ENCODE measurements around the gene USH2A.

USH2A gene

DNA sequence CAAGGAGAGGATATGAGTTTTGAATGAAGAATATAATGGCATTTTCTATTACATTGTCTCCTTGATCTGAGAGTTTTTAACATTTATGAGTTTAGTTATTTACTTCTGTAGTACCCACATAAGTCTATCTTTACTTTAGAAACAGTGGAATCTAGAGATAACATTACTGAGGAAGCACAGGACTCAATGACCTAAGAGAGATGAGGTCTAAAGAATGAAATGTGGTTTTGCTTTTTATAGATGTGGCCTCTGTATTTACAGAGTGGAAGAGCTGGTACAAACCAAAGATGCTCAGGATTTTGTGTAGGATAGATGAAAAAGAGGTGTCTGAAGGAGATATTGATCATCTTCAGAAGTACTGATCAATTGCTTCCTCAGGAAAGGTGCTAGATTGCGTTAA lies 678.8 kb downstream of the USH2A start:
- H3K18ac ChIP-seq (ENCODE audit: low read length) = no peak overlapping the region
- H2AFZ ChIP-seq (ENCODE audit: low read length) = no peak overlapping the region
- no peak overlapping the region for H3K23ac ChIP-seq (ENCODE audit: low read depth, low read length, poor library complexity)
- H3K79me1 ChIP-seq (ENCODE audit: low read depth, low read length) = peaks cover 2% of the 10 kb centered on the region
- H2BK120ac ChIP-seq (ENCODE audit: low read depth, low read length) = no peak overlapping the region
- H3K27ac ChIP-seq (replicated peaks; ENCODE audit: low read length) = no peak overlapping the region
- H2BK15ac ChIP-seq (ENCODE audit: low read length) = no peak overlapping the region
- no peaks in the 10 kb centered on the region for H3K4me1 ChIP-seq (ENCODE audit: control insufficient read depth in 2 of 2, insufficient read depth in 1 of 2, low read depth in 1 of 2, low read length in 2 of 2)
- no peak overlapping the region for H4K8ac ChIP-seq (ENCODE audit: low read depth, low read length)
- H3K4ac ChIP-seq (ENCODE audit: low read length) = no peak overlapping the region
- WGBS, 2 donors (ENCODE audit: extremely low coverage in 2 of 2, insufficient read length in 2 of 2, insufficient replicate concordance in 1 of 2) = no CpG with 5 or more reads among the region's 1 CpG
- no peaks in the 10 kb centered on the region for H3K27me3 ChIP-seq (ENCODE audit: control insufficient read depth in 3 of 3, insufficient read depth in 3 of 3, low read depth in 1 of 3, low read length in 3 of 3)
- no peak overlapping the region for H4K91ac ChIP-seq (ENCODE audit: low read depth, low read length, poor library complexity)
- H3K36me3 ChIP-seq (replicated peaks in 1 of 2; ENCODE audit: control insufficient read depth in 2 of 2, insufficient read depth in 2 of 2, low read length in 2 of 2) = no peaks in the 10 kb centered on the region
- H3K4me3 ChIP-seq (ENCODE audit: low read length in 2 of 2) = no peak overlapping the region
- H2BK5ac ChIP-seq (ENCODE audit: low read length) = no peak overlapping the region
- H3K9me3 ChIP-seq (replicated peaks in 1 of 2; ENCODE audit: control insufficient read depth in 2 of 2, insufficient read depth in 1 of 2, low read depth in 1 of 2, low read length in 2 of 2) = no peaks in the 10 kb centered on the region
- DNase-seq (ENCODE audit: low spot score) = no peak
- no peak overlapping the region for H2AK5ac ChIP-seq (ENCODE audit: low read depth, low read length)
- H2BK12ac ChIP-seq (ENCODE audit: low read length) = no peak overlapping the region
- H3K9ac ChIP-seq (ENCODE audit: low read depth, low read length, poor library complexity) = no peak overlapping the region
- no peak overlapping the region for H3K4me2 ChIP-seq (ENCODE audit: insufficient read depth, low read length, poor library complexity, severe bottlenecking)
- no peak overlapping the region for H3K14ac ChIP-seq (ENCODE audit: low read length)

- Histone ChIP-seq H3K27ac (replicated peaks; ENCODE audit: low read length) (no peak overlapping the region), H3K36me3 (replicated peaks in 1 of 2; ENCODE audit: control insufficient read depth in 2 of 2, insufficient read depth in 2 of 2, low read length in 2 of 2) (no peaks in the 10 kb centered on the region), H4K91ac (ENCODE audit: low read depth, low read length, poor library complexity) (no peak overlapping the region), H2AK5ac (ENCODE audit: low read depth, low read length) (no peak overlapping the region), H2BK5ac (ENCODE audit: low read length) (no peak overlapping the region), H4K8ac (ENCODE audit: low read depth, low read length) (no peak overlapping the region), H3K4ac (ENCODE audit: low read length) (no peak overlapping the region), H2BK120ac (ENCODE audit: low read depth, low read length) (no peak overlapping the region), H3K23ac (ENCODE audit: low read depth, low read length, poor library complexity) (no peak overlapping the region), H3K9me3 (replicated peaks in 1 of 2; ENCODE audit: control insufficient read depth in 2 of 2, insufficient read depth in 1 of 2, low read depth in 1 of 2, low read length in 2 of 2) (no peaks in the 10 kb centered on the region), H3K4me1 (ENCODE audit: control insufficient read depth in 2 of 2, insufficient read depth in 1 of 2, low read depth in 1 of 2, low read length in 2 of 2) (no peaks in the 10 kb centered on the region), H3K79me1 (ENCODE audit: low read depth, low read length) (peaks cover 2% of the 10 kb centered on the region), H2AFZ (ENCODE audit: low read length) (no peak overlapping the region), H3K14ac (ENCODE audit: low read length) (no peak overlapping the region), H2BK12ac (ENCODE audit: low read length) (no peak overlapping the region), H3K4me2 (ENCODE audit: insufficient read depth, low read length, poor library complexity, severe bottlenecking) (no peak overlapping the region), H3K27me3 (ENCODE audit: control insufficient read depth in 3 of 3, insufficient read depth in 3 of 3, low read depth in 1 of 3, low read length in 3 of 3) (no peaks in the 10 kb centered on the region), H2BK15ac (ENCODE audit: low read length) (no peak overlapping the region), H3K4me3 (ENCODE audit: low read length in 2 of 2) (no peak overlapping the region), H3K9ac (ENCODE audit: low read depth, low read length, poor library complexity) (no peak overlapping the region), H3K18ac (ENCODE audit: low read length) (no peak overlapping the region)
- DNase-seq (ENCODE audit: low spot score) = no peak
- no CpG with 5 or more reads among the region's 3 CpGs for WGBS, 2 donors (ENCODE audit: extremely low coverage in 2 of 2, insufficient read length in 2 of 2, insufficient replicate concordance in 1 of 2)
Observed at GRCh38 chr1:215739025-215739424, 684.2 kb downstream of the USH2A start.

- no peak overlapping the region for H4K8ac ChIP-seq (ENCODE audit: low read depth, low read length)
- H3K27me3 ChIP-seq (ENCODE audit: control insufficient read depth in 3 of 3, insufficient read depth in 3 of 3, low read depth in 1 of 3, low read length in 3 of 3) = peaks cover 0 to 3% (median 0%) of the 10 kb centered on the region in 3 experiments
- H2AK5ac ChIP-seq (ENCODE audit: low read depth, low read length) = no peak overlapping the region
- no peaks in the 10 kb centered on the region for H3K9me3 ChIP-seq (replicated peaks in 1 of 2; ENCODE audit: control insufficient read depth in 2 of 2, insufficient read depth in 1 of 2, low read depth in 1 of 2, low read length in 2 of 2)
- no peak overlapping the region for H3K14ac ChIP-seq (ENCODE audit: low read length)
- H2BK120ac ChIP-seq (ENCODE audit: low read depth, low read length) = no peak overlapping the region
- H3K18ac ChIP-seq (ENCODE audit: low read length) = no peak overlapping the region
- no peaks in the 10 kb centered on the region for H3K4me1 ChIP-seq (ENCODE audit: control insufficient read depth in 2 of 2, insufficient read depth in 1 of 2, low read depth in 1 of 2, low read length in 2 of 2)
- no peak overlapping the region for H3K23ac ChIP-seq (ENCODE audit: low read depth, low read length, poor library complexity)
- H3K4ac ChIP-seq (ENCODE audit: low read length) = no peak overlapping the region
- H2BK5ac ChIP-seq (ENCODE audit: low read length) = no peak overlapping the region
- H2BK15ac ChIP-seq (ENCODE audit: low read length) = no peak overlapping the region
- H3K79me1 ChIP-seq (ENCODE audit: low read depth, low read length) = no peaks in the 10 kb centered on the region
- no peak overlapping the region for H3K27ac ChIP-seq (replicated peaks; ENCODE audit: low read length)
- no peaks in the 10 kb centered on the region for H3K36me3 ChIP-seq (replicated peaks in 1 of 2; ENCODE audit: control insufficient read depth in 2 of 2, insufficient read depth in 2 of 2, low read length in 2 of 2)
- H2AFZ ChIP-seq (ENCODE audit: low read length) = no peak overlapping the region
- no peak overlapping the region for H4K91ac ChIP-seq (ENCODE audit: low read depth, low read length, poor library complexity)
- H3K4me3 ChIP-seq (ENCODE audit: low read length in 2 of 2) = no peak overlapping the region
- DNase-seq (ENCODE audit: low spot score) = no peak
- no peak overlapping the region for H3K4me2 ChIP-seq (ENCODE audit: insufficient read depth, low read length, poor library complexity, severe bottlenecking)
- no peak overlapping the region for H3K9ac ChIP-seq (ENCODE audit: low read depth, low read length, poor library complexity)
- no peak overlapping the region for H2BK12ac ChIP-seq (ENCODE audit: low read length)
Observed at GRCh38 chr1:215731699-215732098, 691.5 kb downstream of the USH2A start.

- H3K27ac ChIP-seq (replicated peaks; ENCODE audit: low read length) = no peak overlapping the region
- no peaks in the 10 kb centered on the region for H3K36me3 ChIP-seq (replicated peaks in 1 of 2; ENCODE audit: control insufficient read depth in 2 of 2, insufficient read depth in 2 of 2, low read length in 2 of 2)
- no peaks in the 10 kb centered on the region for H3K4me1 ChIP-seq (ENCODE audit: control insufficient read depth in 2 of 2, insufficient read depth in 1 of 2, low read depth in 1 of 2, low read length in 2 of 2)
- no peak overlapping the region for H2BK15ac ChIP-seq (ENCODE audit: low read length)
- no peak overlapping the region for H4K8ac ChIP-seq (ENCODE audit: low read depth, low read length)
- no peaks in the 10 kb centered on the region for H3K9me3 ChIP-seq (replicated peaks in 1 of 2; ENCODE audit: control insufficient read depth in 2 of 2, insufficient read depth in 1 of 2, low read depth in 1 of 2, low read length in 2 of 2)
- peaks cover 0 to 3% (median 0%) of the 10 kb centered on the region in 3 experiments for H3K27me3 ChIP-seq (ENCODE audit: control insufficient read depth in 3 of 3, insufficient read depth in 3 of 3, low read depth in 1 of 3, low read length in 3 of 3)
- DNase-seq (ENCODE audit: low spot score) = no peak
- no peak overlapping the region for H3K18ac ChIP-seq (ENCODE audit: low read length)
- H2BK12ac ChIP-seq (ENCODE audit: low read length) = no peak overlapping the region
- H3K4me2 ChIP-seq (ENCODE audit: insufficient read depth, low read length, poor library complexity, severe bottlenecking) = no peak overlapping the region
- no peak overlapping the region for H3K4ac ChIP-seq (ENCODE audit: low read length)
- no peak overlapping the region for H2AFZ ChIP-seq (ENCODE audit: low read length)
- H2BK5ac ChIP-seq (ENCODE audit: low read length) = no peak overlapping the region
- no peak overlapping the region for H2AK5ac ChIP-seq (ENCODE audit: low read depth, low read length)
- no peak overlapping the region for H3K14ac ChIP-seq (ENCODE audit: low read length)
- no peak overlapping the region for H3K9ac ChIP-seq (ENCODE audit: low read depth, low read length, poor library complexity)
- H4K91ac ChIP-seq (ENCODE audit: low read depth, low read length, poor library complexity) = no peak overlapping the region
- H3K23ac ChIP-seq (ENCODE audit: low read depth, low read length, poor library complexity) = no peak overlapping the region
- H3K79me1 ChIP-seq (ENCODE audit: low read depth, low read length) = no peaks in the 10 kb centered on the region
- WGBS, 2 donors (ENCODE audit: extremely low coverage in 2 of 2, insufficient read length in 2 of 2, insufficient replicate concordance in 1 of 2) = no CpG with 5 or more reads among the region's 3 CpGs
- no peak overlapping the region for H3K4me3 ChIP-seq (ENCODE audit: low read length in 2 of 2)
- H2BK120ac ChIP-seq (ENCODE audit: low read depth, low read length) = no peak overlapping the region
Observed at GRCh38 chr1:215730600-215730999, 692.6 kb downstream of the USH2A start.

All from neuronal stem cell (in vitro differentiated cells).